ENCODE data around the gene HECTD2. TPM values are rescaled to one million over a fixed set of nuclear protein-coding genes. Genes with fewer than 3 reads are reported as not detected.

HECTD2 gene
- total RNA-seq, 2 donors from 2014 or later: 4.0 to 7.0 TPM

Other genes starting within 250 kb of the HECTD2 start
- gene PCGF5, start 189.7 kb upstream of the HECTD2 start, total RNA-seq: 10 to 100 TPM; 32.9 to 37.3 TPM
- under 1 TPM in 1 of 2 donors, not detected in 1; 0.64 TPM for gene PPP1R3C, start 222.7 kb downstream of the HECTD2 start, total RNA-seq

Data from activated T-helper 17 cell treated with anti-CD3 and anti-CD28 coated beads, Interleukin-2, amount 50 U/mL, for 72 hours (primary cell).